HUES48 (cell line): ENCODE data around the gene FCMR.
"Not testable (repeated sequence)": the region's sequence is repeated elsewhere in the genome, so short reads cannot be mapped to it uniquely, and the experiment has no call there.

Source experiments
- H3K27ac ChIP-seq: one replicate; pipeline ENCODE4 v1.7.0; 2013; ENCODE audit warnings: low read depth, low read length, inconsistent platforms
- H3K27me3 ChIP-seq: 2 replicates; pipeline ENCODE4 v1.6.1; 2013; ENCODE audit warnings: mild to moderate bottlenecking, low read length; ENCODE audit not compliant: control insufficient read depth, insufficient read depth
- H3K36me3 ChIP-seq: 2 replicates; pipeline ENCODE4 v1.6.1; 2013; ENCODE audit warnings: low read length; ENCODE audit not compliant: control insufficient read depth, insufficient read depth
- H3K4me1 ChIP-seq: 2 replicates; pipeline ENCODE4 v1.6.1; 2013; ENCODE audit warnings: mild to moderate bottlenecking, low read length; ENCODE audit not compliant: control insufficient read depth, insufficient read depth
- H3K4me3 ChIP-seq: 2 replicates; pipeline ENCODE4 v1.5.1; 2013; ENCODE audit warnings: mild to moderate bottlenecking, low read depth, low read length
- H3K9ac ChIP-seq: 2 replicates; pipeline ENCODE4 v1.6.1; 2013; ENCODE audit warnings: mild to moderate bottlenecking, low read depth, low read length, moderate library complexity
- H3K9me3 ChIP-seq: 2 replicates; pipeline ENCODE4 v1.6.1; 2013; ENCODE audit warnings: low read length; ENCODE audit not compliant: control insufficient read depth, insufficient read depth

Gene FCMR

GRCh38 chr1:206867239-206867638 is 54.5 kb downstream of the FCMR start:
- Histone ChIP-seq H3K4me3 (no peak overlapping the region), H3K27me3 (no peaks in the 10 kb centered on the region), H3K4me1 (no peaks in the 10 kb centered on the region), H3K9me3 (no peaks in the 10 kb centered on the region), H3K9ac (no peak overlapping the region), H3K27ac (no peak overlapping the region), H3K36me3 (no peaks in the 10 kb centered on the region)

GRCh38 chr1:206866062-206866461 is 55.7 kb downstream of the FCMR start:
- H3K9me3 ChIP-seq = no peaks in the 10 kb centered on the region
- H3K27ac ChIP-seq = no peak overlapping the region
- H3K9ac ChIP-seq = no peak overlapping the region
- no peaks in the 10 kb centered on the region for H3K4me1 ChIP-seq
- no peaks in the 10 kb centered on the region for H3K36me3 ChIP-seq
- no peak overlapping the region for H3K4me3 ChIP-seq
- no peaks in the 10 kb centered on the region for H3K27me3 ChIP-seq

GRCh38 chr1:206864939-206865671 is 56.6 kb downstream of the FCMR start, which contains the start of gene IL20:
IL20 (plus strand) TSS chr1:206865623; CDS start chr1:206865853, 230 bp downstream.
- H3K27me3 ChIP-seq = no peaks in the 10 kb centered on the region
- H3K4me1 ChIP-seq = no peaks in the 10 kb centered on the region

GRCh38 chr1:206863266-206863665 is 58.5 kb downstream of the FCMR start:
- Histone ChIP-seq H3K9me3 (no peaks in the 10 kb centered on the region), H3K4me3 (no peak overlapping the region), H3K9ac (no peak overlapping the region), H3K4me1 (no peaks in the 10 kb centered on the region), H3K27ac (no peak overlapping the region), H3K36me3 (no peaks in the 10 kb centered on the region), H3K27me3 (no peaks in the 10 kb centered on the region)

More at GRCh38 chr1:206864939-206865671, 56.6 kb downstream of the FCMR start, which contains the start of gene IL20:
- H3K9me3 ChIP-seq = no peaks in the 10 kb centered on the region
- no peak within 1 kb of the TSS for H3K9ac ChIP-seq
- no peaks in the 10 kb centered on the region for H3K36me3 ChIP-seq
- H3K4me3 ChIP-seq = no peak within 1 kb of the TSS
- H3K27ac ChIP-seq = no peak within 1 kb of the TSS

GRCh38 chr1:206860165-206860564 is 61.6 kb downstream of the FCMR start:
- no peaks in the 10 kb centered on the region for H3K27me3 ChIP-seq

GRCh38 chr1:206859082-206859521 is 62.6 kb downstream of the FCMR start:
- no peaks in the 10 kb centered on the region for H3K4me1 ChIP-seq
- no peak overlapping the region for H3K27ac ChIP-seq
- H3K27me3 ChIP-seq = no peaks in the 10 kb centered on the region
- no peak overlapping the region for H3K4me3 ChIP-seq
- no peak overlapping the region for H3K9ac ChIP-seq
- no peaks in the 10 kb centered on the region for H3K9me3 ChIP-seq
- no peaks in the 10 kb centered on the region for H3K36me3 ChIP-seq

More at GRCh38 chr1:206860165-206860564, 61.6 kb downstream of the FCMR start:
- H3K4me1 ChIP-seq = no peaks in the 10 kb centered on the region
- no peak overlapping the region for H3K9ac ChIP-seq
- H3K9me3 ChIP-seq = no peaks in the 10 kb centered on the region
- H3K36me3 ChIP-seq = no peaks in the 10 kb centered on the region
- no peak overlapping the region for H3K27ac ChIP-seq
- no peak overlapping the region for H3K4me3 ChIP-seq

- H3K9ac ChIP-seq = no peak overlapping the region
- no peaks in the 10 kb centered on the region for H3K27me3 ChIP-seq
Measured at GRCh38 chr1:206856674-206857464, 64.9 kb downstream of the FCMR start.

GRCh38 chr1:206855859-206856258 is 65.9 kb downstream of the FCMR start:
- no peaks in the 10 kb centered on the region for H3K4me1 ChIP-seq
- H3K4me3 ChIP-seq = no peak overlapping the region
- H3K36me3 ChIP-seq = no peaks in the 10 kb centered on the region
- no peak overlapping the region for H3K27ac ChIP-seq
- no peak overlapping the region for H3K9ac ChIP-seq
- no peaks in the 10 kb centered on the region for H3K27me3 ChIP-seq
- H3K9me3 ChIP-seq = no peaks in the 10 kb centered on the region

More at GRCh38 chr1:206856674-206857464, 64.9 kb downstream of the FCMR start:
- Histone ChIP-seq H3K36me3 (no peaks in the 10 kb centered on the region), H3K4me1 (no peaks in the 10 kb centered on the region), H3K9me3 (no peaks in the 10 kb centered on the region), H3K27ac (no peak overlapping the region), H3K4me3 (no peak overlapping the region)

- Histone ChIP-seq H3K4me1 (no peaks in the 10 kb centered on the region), H3K27ac (no peak overlapping the region), H3K9me3 (no peaks in the 10 kb centered on the region), H3K36me3 (no peaks in the 10 kb centered on the region), H3K9ac (no peak overlapping the region), H3K4me3 (no peak overlapping the region), H3K27me3 (no peaks in the 10 kb centered on the region)
Measured at GRCh38 chr1:206854401-206855129, 67.2 kb downstream of the FCMR start.

- not testable (repeated sequence) for H3K36me3 ChIP-seq, H3K9ac ChIP-seq, H3K4me1 ChIP-seq, H3K27me3 ChIP-seq, H3K9me3 ChIP-seq, H3K4me3 ChIP-seq, H3K27ac ChIP-seq
Measured at GRCh38 chr1:206853696-206854095, 68.0 kb downstream of the FCMR start.
